Measurements from ENCODE around the gene POLE. TPM values are rescaled to one million over a fixed set of nuclear protein-coding genes. Genes with fewer than 3 reads are reported as not detected.

The POLE gene
- total and polyA plus RNA-seq, 4 donors: 7.6 to 39.2 (median 19.7) TPM

GRCh38 chr12:132620113-132620898 lies 66.8 kb downstream of the POLE start (continued):
- TF ChIP-seq, protein P1, sequence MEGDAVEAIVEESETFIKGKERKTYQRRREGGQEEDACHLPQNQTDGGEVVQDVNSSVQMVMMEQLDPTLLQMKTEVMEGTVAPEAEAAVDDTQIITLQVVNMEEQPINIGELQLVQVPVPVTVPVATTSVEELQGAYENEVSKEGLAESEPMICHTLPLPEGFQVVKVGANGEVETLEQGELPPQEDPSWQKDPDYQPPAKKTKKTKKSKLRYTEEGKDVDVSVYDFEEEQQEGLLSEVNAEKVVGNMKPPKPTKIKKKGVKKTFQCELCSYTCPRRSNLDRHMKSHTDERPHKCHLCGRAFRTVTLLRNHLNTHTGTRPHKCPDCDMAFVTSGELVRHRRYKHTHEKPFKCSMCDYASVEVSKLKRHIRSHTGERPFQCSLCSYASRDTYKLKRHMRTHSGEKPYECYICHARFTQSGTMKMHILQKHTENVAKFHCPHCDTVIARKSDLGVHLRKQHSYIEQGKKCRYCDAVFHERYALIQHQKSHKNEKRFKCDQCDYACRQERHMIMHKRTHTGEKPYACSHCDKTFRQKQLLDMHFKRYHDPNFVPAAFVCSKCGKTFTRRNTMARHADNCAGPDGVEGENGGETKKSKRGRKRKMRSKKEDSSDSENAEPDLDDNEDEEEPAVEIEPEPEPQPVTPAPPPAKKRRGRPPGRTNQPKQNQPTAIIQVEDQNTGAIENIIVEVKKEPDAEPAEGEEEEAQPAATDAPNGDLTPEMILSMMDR (IDR thresholded peaks at IDR 0.05; ENCODE audit: low read depth, low read length, missing input control): no peak

DNA sequence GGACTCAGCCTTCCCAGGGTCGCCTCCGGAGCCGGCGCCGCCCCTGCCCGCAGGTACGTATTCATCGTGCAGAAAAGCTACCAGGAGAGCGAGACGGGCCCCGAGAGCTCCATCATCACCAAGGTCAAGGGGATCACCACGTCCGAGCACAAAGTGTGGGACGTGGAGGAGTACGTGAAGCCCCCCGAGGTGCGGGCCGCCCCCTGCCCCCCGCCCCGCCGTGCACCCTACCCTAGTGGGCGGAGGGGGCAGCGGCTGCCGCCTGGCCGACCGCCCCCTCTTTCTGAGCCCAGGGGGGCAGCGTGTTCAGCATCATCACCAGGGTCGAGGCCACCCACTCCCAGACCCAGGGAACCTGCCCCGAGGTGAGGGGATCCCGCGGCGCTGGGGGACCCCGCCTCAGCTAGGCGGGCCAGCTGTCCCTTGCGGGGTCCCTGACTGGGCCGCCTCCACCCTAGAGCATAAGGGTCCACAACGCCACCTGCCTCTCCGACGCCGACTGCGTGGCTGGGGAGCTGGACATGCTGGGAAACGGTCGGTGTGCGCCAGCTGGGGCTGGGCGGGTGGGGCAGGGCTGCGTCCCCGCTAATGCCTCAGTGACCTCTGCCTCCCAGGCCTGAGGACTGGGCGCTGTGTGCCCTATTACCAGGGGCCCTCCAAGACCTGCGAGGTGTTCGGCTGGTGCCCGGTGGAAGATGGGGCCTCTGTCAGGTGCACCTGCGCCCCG lies 67.6 kb downstream of the POLE start:
- 21% methylated on average over 53 of the region's 53 CpGs for WGBS

More for the DNA sequence above, 67.6 kb downstream of the POLE start:
- Histone ChIP-seq H3K9me3 (ENCODE audit: control insufficient read depth in 4 of 4, low read length in 3 of 4) (peaks cover 0 to 5% (median 1%) of the 10 kb centered on the region in 4 donors), H3K36me3 (ENCODE audit: control insufficient read depth in 4 of 4, insufficient read depth in 3 of 4, low read depth in 1 of 4, low read length in 3 of 4) (peaks cover 0 to 8% (median 2%) of the 10 kb centered on the region in 4 donors), H3K27ac (ENCODE audit: low read depth in 1 of 2, low read length in 2 of 2) (no peak overlapping the region), H3K4me1 (ENCODE audit: control insufficient read depth in 4 of 4, insufficient read depth in 4 of 4, low read length in 3 of 4) (peaks cover 0 to 9% (median 7%) of the 10 kb centered on the region in 4 donors), H3K27me3 (ENCODE audit: control insufficient read depth in 4 of 4, insufficient read depth in 4 of 4, low read length in 3 of 4) (peaks cover 0 to 6% (median 0%) of the 10 kb centered on the region in 4 donors), H3K9ac (ENCODE audit: low read depth in 1 of 2, low read length in 2 of 2) (no peak overlapping the region), H3K4me3 (ENCODE audit: low read depth in 1 of 3, low read length in 3 of 3) (no peak overlapping the region)
- DNase-seq (ENCODE audit: low spot score): no peak
- TF ChIP-seq, protein P2, sequence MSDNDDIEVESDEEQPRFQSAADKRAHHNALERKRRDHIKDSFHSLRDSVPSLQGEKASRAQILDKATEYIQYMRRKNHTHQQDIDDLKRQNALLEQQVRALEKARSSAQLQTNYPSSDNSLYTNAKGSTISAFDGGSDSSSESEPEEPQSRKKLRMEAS (IDR thresholded peaks at IDR 0.05): no peak
- TF ChIP-seq HNF4G (IDR thresholded peaks at IDR 0.05) (no peak), ATF3 (IDR thresholded peaks at IDR 0.05) (no peak), JUND (IDR thresholded peaks at IDR 0.05) (no peak), TAF1 (conservative IDR thresholded peaks at IDR 0.05) (no peak), RAD21 (IDR thresholded peaks at IDR 0.05) (no peak), FOXA2 (IDR thresholded peaks at IDR 0.05) (no peak), RXRA (IDR thresholded peaks at IDR 0.05) (no peak), EGR1 (IDR thresholded peaks at IDR 0.05; ENCODE audit: low read depth in 2 of 2) (no peak), HNF4A (conservative IDR thresholded peaks at IDR 0.05) (no peak), GABPA (IDR thresholded peaks at IDR 0.05 in 1 of 2, conservative IDR thresholded peaks at IDR 0.05 in 1 of 2) (no peak), FOXA1 (IDR thresholded peaks at IDR 0.05) (no peak), NR2F2 (IDR thresholded peaks at IDR 0.05) (no peak), YY1 (IDR thresholded peaks at IDR 0.05) (no peak), REST (IDR thresholded peaks at IDR 0.05) (no peak), SP1 (IDR thresholded peaks at IDR 0.05) (no peak)
- TF ChIP-seq, protein P1 (IDR thresholded peaks at IDR 0.05; ENCODE audit: low read depth, low read length, missing input control): no peak
- TF ChIP-seq, protein P3, sequence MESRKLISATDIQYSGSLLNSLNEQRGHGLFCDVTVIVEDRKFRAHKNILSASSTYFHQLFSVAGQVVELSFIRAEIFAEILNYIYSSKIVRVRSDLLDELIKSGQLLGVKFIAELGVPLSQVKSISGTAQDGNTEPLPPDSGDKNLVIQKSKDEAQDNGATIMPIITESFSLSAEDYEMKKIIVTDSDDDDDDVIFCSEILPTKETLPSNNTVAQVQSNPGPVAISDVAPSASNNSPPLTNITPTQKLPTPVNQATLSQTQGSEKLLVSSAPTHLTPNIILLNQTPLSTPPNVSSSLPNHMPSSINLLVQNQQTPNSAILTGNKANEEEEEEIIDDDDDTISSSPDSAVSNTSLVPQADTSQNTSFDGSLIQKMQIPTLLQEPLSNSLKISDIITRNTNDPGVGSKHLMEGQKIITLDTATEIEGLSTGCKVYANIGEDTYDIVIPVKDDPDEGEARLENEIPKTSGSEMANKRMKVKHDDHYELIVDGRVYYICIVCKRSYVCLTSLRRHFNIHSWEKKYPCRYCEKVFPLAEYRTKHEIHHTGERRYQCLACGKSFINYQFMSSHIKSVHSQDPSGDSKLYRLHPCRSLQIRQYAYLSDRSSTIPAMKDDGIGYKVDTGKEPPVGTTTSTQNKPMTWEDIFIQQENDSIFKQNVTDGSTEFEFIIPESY (IDR thresholded peaks at IDR 0.05): no peak
